Large intestine (tissue), 12 donors: ENCODE measurements around the gene BLACAT1. TPM values are rescaled to one million over a fixed set of nuclear protein-coding genes. Genes with fewer than 3 reads are reported as not detected.

Experiments
- DNase-seq, 2 donors: peaks; one replicate each; pipeline versions ENCODE4 v3.0.0 to v3.0.0-alpha.2; 2013
- H3K27ac ChIP-seq: one replicate; pipeline ENCODE4 v1.5.1; 2013; ENCODE audit warnings: low read length
- H3K27me3 ChIP-seq: 2 replicates; pipeline ENCODE4 v1.6.1; 2013; ENCODE audit warnings: low read length; ENCODE audit not compliant: control insufficient read depth, insufficient read depth
- H3K36me3 ChIP-seq: 2 replicates; pipeline ENCODE4 v1.6.1; 2013; ENCODE audit warnings: low read length; ENCODE audit not compliant: control insufficient read depth, insufficient read depth
- H3K4me1 ChIP-seq: one replicate; pipeline ENCODE4 v1.6.1; 2013; ENCODE audit warnings: low read length; ENCODE audit not compliant: control insufficient read depth, insufficient read depth
- H3K4me3 ChIP-seq: one replicate; pipeline ENCODE4 v1.5.1; 2013; ENCODE audit warnings: low read length
- H3K9me3 ChIP-seq: one replicate; pipeline ENCODE4 v1.6.1; 2013; ENCODE audit warnings: mild to moderate bottlenecking, low read depth, low read length, moderate library complexity; ENCODE audit not compliant: control insufficient read depth
- WGBS: methylation state at CpG from one replicate; pipeline ENCODE4 v1.1.5; 2013; ENCODE audit warnings: low lambda C conversion rate; ENCODE audit not compliant: insufficient coverage; 5-methylcytosine and 5-hydroxymethylcytosine counted together
- long read RNA-seq, 11 donors: transcript quantifications; one replicate each; lab custom pipeline, GENCODE V29; 2026
- polyA plus RNA-seq: library from polyadenylated mRNA; unstranded; fragments of 120-200 nt; gene quantifications from one replicate; pipeline ENCODE4 v1.2.1, GENCODE V29; 2013

The BLACAT1 gene
- polyA plus RNA-seq, result 0.88 TPM
- long read RNA-seq, donor 1, result 0 reads
- long read RNA-seq, donor 2, partial matches to known transcripts, result 0 of 1 reads
- long read RNA-seq, donor 2, other reads (novel, unspliced or antisense), result 0 of 1 reads
- long read RNA-seq, donor 3, result 0 reads
- long read RNA-seq, donor 4, result 0 reads
- long read RNA-seq, donor 5, result 0 reads
- long read RNA-seq, donor 6, result 0 reads
- long read RNA-seq, donor 7, result 0 reads
- long read RNA-seq, donor 8, result 0 reads
- long read RNA-seq, donor 9, result 0 reads
- long read RNA-seq, donor 10, partial matches to known transcripts, result 0 of 1 reads
- long read RNA-seq, donor 10, other reads (novel, unspliced or antisense), result 0 of 1 reads
- long read RNA-seq, donor 11, result 0 reads

DNA sequence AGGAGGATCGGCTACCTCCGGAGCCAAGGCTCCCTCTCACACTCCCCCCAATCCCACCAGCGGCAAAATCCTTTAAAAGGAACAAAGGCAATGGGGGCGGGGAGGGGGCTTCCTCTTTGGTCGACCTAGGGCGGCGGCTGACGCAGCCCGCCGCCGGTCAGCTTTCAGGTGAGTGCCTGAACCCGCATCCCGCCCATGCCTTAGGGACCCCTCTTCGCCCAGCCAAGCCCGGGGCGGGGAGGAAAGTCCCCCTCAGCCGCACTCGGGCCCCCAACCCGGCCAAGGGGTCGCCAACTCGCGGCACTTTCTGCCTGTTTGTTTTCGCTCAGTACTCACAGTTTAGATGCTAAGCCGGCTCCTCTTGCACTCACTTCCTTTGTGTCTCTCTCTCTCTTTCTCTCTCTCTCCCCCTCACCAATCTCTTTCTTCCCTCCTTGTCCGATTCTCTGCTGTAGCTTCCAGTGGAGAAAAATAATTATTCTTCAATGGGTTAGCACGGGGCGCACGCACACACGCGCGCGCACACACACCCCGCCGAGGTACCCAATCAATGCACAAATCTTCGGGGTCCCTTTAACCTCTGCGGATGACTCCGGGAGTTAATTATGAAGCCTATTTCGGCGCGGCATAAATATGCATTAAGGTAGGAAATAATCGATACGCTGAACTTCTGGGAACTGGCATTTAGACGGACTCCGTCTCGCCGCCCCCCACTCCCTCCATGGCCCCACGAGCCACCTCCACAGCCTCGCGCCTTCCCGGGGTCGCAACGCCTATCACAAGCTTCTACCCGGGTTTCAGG lies at the start of gene BLACAT1:
Gene BLACAT1, minus strand, starts transcription at position 465 of the 802 bp plus-strand sequence.
- Histone ChIP-seq H3K4me3 (peak within 1 kb of the TSS; percentile 17), H3K9me3 (peaks cover 12% of the 10 kb centered on the region), H3K36me3 (no peaks in the 10 kb centered on the region), H3K27ac (no peak within 1 kb of the TSS), H3K4me1 (peaks cover 18% of the 10 kb centered on the region), H3K27me3 (peaks cover 77% of the 10 kb centered on the region)
- 2% methylated on average over 9 of the region's 53 CpGs for WGBS
- DNase-seq, result no peak

DNA sequence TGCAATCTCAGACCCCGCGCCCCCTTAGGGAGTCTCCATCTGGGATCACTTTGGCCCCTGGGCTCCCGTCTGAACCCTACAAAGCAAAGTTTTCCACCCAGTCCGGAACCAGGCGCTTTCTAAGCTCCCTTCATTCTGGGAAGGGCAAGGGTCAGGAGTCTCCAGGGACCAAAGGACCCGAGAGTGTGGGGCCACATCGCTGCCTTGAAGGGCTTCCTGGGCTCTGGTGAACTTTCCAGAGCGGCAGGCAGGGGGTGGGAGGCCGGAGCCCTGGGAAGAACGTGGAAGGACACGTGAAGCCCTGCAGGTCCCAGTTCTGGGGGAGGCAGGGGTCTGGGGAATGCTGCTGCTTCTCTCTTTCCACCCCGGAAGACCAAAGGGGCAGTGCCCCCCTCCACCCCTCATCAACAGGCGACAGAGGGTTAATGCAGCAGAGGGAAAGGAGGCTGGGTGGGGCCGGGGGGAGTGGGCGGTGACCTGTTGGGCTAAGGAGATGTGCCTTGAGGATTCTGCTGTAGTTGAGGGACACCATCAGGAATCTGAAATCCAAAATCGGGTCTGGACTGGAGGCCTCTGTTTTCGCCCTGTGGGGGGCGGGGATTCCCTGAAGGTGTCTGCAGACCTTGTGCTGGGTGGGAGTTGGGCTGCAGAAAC lies 49.4 kb upstream of the BLACAT1 start:
- H3K4me1 ChIP-seq, result peaks cover 63% of the 10 kb centered on the region
- DNase-seq, result no peak
- H3K4me3 ChIP-seq, result peak overlapping the region; percentile 75
- peak overlapping the region; percentile 60 for H3K27ac ChIP-seq
- H3K9me3 ChIP-seq, result no peaks in the 10 kb centered on the region
- no peaks in the 10 kb centered on the region for H3K36me3 ChIP-seq
- H3K27me3 ChIP-seq, result no peaks in the 10 kb centered on the region
- no CpG with 5 or more reads among the region's 18 CpGs for WGBS

DNA sequence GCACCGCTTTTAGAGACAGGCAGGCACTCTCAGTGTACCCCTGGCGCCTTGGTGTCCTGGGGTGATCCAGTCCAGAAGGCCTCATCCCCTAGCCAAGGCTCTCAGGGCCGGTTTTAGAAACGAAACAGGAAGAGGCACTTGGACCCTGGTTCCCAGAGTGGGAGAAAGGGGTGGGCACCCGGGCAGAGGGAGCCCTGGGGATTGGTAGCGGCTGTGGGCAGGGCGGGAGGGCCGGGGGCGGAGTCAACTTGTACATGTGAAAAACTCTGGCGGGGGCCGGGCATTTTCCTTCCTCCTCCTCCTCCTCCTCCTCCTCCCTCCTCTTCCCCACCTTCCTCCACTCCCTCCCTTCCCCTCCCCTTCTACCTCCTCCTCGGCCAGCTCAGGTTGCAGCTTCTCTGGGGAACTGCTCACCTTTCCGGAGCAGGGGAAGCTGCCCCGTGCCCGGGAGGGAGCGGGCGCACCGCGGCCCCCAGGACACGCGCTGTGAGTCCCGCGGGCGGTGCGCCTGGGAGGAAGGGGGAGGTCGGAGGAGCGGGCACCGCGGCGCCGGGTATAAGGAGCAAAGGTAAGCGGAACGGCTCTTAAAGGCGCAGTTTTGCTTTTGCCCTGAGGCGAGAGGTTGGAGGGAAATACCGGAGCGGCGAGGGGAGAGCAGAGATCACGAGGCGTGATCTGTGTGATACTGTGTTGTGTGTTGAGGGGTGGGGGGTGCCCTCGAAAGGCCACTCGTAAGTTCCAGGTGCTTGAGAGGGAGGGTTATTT lies 48.6 kb upstream of the BLACAT1 start, which contains the start of gene CDK18:
Gene CDK18, plus strand, starts transcription at position 359 of the 765 bp plus-strand sequence. CDS start 18,499 bp downstream, outside the sequence.
- Histone ChIP-seq H3K4me3 (peak within 1 kb of the TSS; percentile 75), H3K4me1 (peaks cover 63% of the 10 kb centered on the region), H3K27ac (peak within 1 kb of the TSS; percentile 60), H3K9me3 (no peaks in the 10 kb centered on the region), H3K27me3 (no peaks in the 10 kb centered on the region), H3K36me3 (no peaks in the 10 kb centered on the region)
- WGBS, result no CpG with 5 or more reads among the region's 42 CpGs
- DNase-seq, result peak; percentile 81 to 94

DNA sequence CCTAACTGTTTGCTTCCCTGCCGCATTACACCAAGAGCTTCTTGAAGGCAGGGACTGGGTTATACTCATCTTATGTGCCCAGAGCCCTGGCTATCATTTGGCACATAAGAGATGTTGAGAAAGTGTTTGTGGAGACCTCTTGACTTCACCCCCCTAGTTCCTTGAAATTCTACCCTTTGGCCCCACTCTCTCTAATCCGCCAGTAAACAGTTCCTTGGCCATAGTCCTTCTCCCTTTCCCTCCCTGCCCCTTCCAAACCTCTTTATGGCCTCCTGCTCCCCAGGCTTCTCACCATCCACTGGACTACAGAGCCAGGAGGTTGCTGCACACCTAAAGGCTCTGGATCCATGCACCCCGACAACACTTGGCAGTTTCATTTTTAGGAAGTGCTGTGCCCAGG lies 47.1 kb upstream of the BLACAT1 start:
- no peaks in the 10 kb centered on the region for H3K27me3 ChIP-seq
- H3K27ac ChIP-seq, result peak overlapping the region; percentile 1
- H3K4me1 ChIP-seq, result peaks cover 62% of the 10 kb centered on the region
- no CpG with 5 or more reads among the region's 3 CpGs for WGBS
- H3K4me3 ChIP-seq, result no peak overlapping the region
- peak in 1 of 2 donors; percentile 85 for DNase-seq
- no peaks in the 10 kb centered on the region for H3K36me3 ChIP-seq
- no peaks in the 10 kb centered on the region for H3K9me3 ChIP-seq

DNA sequence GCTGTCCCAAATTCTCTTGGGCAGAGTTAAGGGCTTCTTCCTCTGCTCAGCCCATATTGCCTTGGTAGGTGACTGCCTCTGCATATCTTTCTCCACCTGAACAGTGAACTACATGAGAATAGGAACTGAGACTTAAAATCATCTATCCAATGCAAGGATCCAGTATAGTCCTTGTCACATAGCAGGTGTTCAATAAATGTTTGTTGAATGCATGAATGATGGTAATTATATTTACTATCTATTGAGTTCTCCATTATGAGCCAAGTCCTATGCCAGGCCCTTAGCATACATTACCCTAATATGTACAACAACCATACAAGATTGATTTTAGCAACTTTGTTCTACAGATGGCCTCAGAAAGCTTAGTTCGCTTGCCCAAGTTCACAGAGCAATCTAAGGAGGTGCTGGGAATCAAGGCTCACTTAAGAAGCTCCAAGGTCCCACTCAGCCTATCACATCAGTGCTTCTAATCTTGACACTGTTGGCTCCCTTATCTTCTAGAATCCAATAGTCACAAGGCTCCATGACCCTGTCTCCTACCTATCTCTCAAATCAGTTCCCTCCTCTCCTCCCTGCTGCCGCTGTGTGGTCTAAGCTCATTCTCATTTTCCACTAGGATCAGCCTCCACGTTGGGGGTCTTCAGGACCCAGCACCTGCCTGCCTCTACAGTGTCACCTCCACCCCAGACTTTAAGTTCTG lies 46.4 kb upstream of the BLACAT1 start:
- peak in 1 of 2 donors; percentile 38 for DNase-seq
- Histone ChIP-seq H3K4me3 (no peak overlapping the region), H3K9me3 (no peaks in the 10 kb centered on the region), H3K27ac (peak overlapping the region; percentile 1), H3K27me3 (no peaks in the 10 kb centered on the region), H3K36me3 (no peaks in the 10 kb centered on the region), H3K4me1 (peaks cover 58% of the 10 kb centered on the region)
- no CpG with 5 or more reads among the region's 3 CpGs for WGBS

DNA sequence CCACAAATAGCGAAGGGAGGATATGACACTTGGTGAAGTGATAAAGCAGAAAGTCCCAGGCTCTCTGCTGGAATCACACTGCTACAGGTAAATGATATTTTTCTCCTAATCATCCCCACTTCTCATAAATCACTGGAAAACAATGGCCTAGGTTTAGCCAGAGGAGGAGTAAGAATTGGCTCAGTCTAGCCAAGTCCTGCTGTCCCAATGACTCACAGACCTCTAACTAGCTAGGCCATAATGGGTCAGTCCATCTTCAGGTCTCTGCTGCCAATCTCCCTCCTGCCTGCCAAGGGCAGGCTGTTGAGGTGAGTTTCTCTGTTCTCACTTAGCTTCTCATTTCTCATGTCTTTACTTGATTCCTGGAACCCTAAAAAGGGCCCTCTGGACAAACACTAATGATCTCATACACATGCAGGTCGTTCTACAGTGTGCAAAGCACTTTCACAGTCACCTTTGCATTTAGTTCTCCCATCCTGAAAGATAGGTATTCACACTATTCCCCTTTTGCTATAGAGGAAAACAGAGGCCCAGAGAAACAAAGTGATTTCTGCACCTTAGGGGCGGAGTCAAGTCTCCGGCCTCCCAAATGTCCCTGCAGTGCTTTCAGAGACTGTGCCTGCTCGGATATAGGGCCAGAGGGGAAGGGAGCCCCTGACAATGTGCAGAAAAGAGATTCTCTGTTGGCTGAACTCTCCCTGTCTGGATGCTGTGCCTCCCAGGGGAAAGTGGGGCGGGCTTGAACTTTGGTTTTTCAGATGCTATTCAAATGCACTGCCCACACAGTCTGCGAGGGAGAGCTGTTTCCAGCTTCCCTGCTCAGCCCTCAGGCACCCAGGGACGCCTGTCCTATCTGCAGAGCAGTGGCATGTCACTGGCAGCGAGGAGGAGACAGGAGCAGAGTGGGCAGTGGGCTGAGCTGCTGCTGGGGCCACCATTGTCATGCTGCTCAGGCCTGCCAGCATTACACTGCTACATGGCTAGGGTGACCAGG lies 44.7 kb upstream of the BLACAT1 start:
- H3K9me3 ChIP-seq, result no peaks in the 10 kb centered on the region
- WGBS, result no CpG with 5 or more reads among the region's 9 CpGs
- peaks cover 46% of the 10 kb centered on the region for H3K4me1 ChIP-seq
- no peak for DNase-seq
- no peak overlapping the region for H3K27ac ChIP-seq
- no peak overlapping the region for H3K4me3 ChIP-seq
- H3K27me3 ChIP-seq, result no peaks in the 10 kb centered on the region
- no peaks in the 10 kb centered on the region for H3K36me3 ChIP-seq

DNA sequence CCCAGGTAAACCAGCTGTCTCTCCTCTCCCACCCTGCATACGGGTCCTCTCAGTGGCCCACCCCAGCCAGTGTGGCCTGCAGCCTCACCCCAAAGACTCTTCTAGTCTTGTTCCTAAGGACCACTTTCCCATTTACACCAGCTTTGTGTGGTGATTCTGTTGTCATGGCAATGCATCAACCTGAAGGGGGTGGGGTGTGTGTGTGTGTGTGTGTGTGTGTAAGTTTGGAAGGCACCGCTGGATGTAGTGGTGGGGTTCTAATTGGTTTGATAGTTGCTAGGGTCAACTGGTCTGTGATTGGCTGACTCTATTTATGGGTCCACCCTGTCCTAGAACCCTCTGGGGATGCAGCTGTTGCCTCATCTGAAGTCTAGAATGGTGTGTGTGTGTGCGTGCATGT lies 43.9 kb upstream of the BLACAT1 start:
- Histone ChIP-seq H3K27ac (no peak overlapping the region), H3K9me3 (no peaks in the 10 kb centered on the region), H3K4me1 (peaks cover 51% of the 10 kb centered on the region), H3K27me3 (no peaks in the 10 kb centered on the region), H3K36me3 (no peaks in the 10 kb centered on the region), H3K4me3 (no peak overlapping the region)
- DNase-seq, result no peak
- no CpG with 5 or more reads among the region's 3 CpGs for WGBS

DNA sequence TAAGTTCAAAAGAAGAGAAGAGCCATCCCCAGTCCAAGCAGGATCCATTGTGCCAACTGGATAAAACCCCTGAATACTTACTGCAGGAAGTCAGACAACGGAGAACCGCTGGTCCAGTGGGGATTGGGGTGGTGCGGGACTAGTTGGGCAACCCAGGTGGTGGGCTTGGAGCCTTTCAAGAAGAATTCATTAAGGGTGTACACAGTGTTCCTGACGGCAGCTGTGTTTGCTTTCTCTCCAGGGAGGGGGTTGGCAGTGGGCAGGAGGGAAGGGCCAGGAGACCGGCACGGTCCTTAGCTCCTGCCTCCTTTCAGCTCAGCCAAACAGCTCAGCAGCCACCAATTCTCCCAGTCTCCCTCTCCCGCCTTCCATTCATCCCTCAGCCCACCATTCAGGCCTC lies 41.5 kb upstream of the BLACAT1 start:
- no peak overlapping the region for H3K4me3 ChIP-seq
- H3K4me1 ChIP-seq, result peaks cover 44% of the 10 kb centered on the region
- H3K36me3 ChIP-seq, result no peaks in the 10 kb centered on the region
- no peak overlapping the region for H3K27ac ChIP-seq
- no CpG with 5 or more reads among the region's 7 CpGs for WGBS
- H3K9me3 ChIP-seq, result no peaks in the 10 kb centered on the region
- no peak for DNase-seq
- no peaks in the 10 kb centered on the region for H3K27me3 ChIP-seq

DNA sequence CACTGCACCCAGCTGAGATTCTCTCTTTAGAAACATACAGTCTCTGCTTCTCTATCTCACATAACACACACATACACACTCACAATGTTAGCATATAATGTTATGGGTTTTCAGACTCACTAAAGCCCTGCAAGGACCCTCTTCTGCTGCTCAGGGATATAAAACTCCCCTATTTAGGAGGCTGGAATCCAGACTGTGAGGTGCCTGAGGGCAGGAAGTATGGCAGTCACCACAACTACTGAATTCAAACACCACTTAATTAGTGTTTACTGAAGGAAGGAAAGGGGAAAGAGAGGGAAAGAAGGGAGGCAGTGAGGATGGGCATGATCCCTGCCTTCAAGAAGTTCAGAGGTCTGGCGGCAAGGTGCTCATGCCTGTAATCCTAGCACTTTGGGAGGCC lies 40.8 kb upstream of the BLACAT1 start:
- WGBS, result no CpG with 5 or more reads among the region's 1 CpG
- H3K4me3 ChIP-seq, result no peak overlapping the region
- no peaks in the 10 kb centered on the region for H3K36me3 ChIP-seq
- peaks cover 43% of the 10 kb centered on the region for H3K4me1 ChIP-seq
- no peaks in the 10 kb centered on the region for H3K27me3 ChIP-seq
- no peak for DNase-seq
- no peak overlapping the region for H3K27ac ChIP-seq
- H3K9me3 ChIP-seq, result no peaks in the 10 kb centered on the region
